Measurements from ENCODE around the gene CATSPERD.

GRCh38 chr19:5680437-5681368 is 39.7 kb upstream of the CATSPERD start, which contains the start of the genes HSD11B1L and MICOS13:
- TF ChIP-seq CTCF (IDR thresholded peaks at IDR 0.05) (no peak), POLR2A (IDR thresholded peaks at IDR 0.05) (no peak)
